Smooth muscle cell (in vitro differentiated cells): ENCODE results near the gene NTSR1. TPM values are rescaled to one million over a fixed set of nuclear protein-coding genes. Genes with fewer than 3 reads are reported as not detected.

Experiments
- DNase-seq: peaks from one replicate; lab custom pipeline; 2025; ENCODE audit not compliant: unreplicated experiment; lab: John Stamatoyannopoulos, UW
- H2AFZ ChIP-seq: fragments of 200-600 bp; sonication (generic); 2 replicates; pipeline ENCODE4 v1.6.0; 2016; ENCODE audit warnings: antibody characterized with exemption, low read depth, mild to moderate bottlenecking
- H3F3A ChIP-seq: fragments of 200-600 bp; sonication (generic); 2 replicates; pipeline ENCODE4 v1.6.0; 2017; ENCODE audit warnings: antibody characterized with exemption, low read depth
- H3K27ac ChIP-seq: fragments of 200-600 bp; sonication (generic); 2 replicates; pipeline ENCODE4 v1.5.1; 2016; ENCODE audit warnings: low read depth, mild to moderate bottlenecking
- H3K27me3 ChIP-seq: fragments of 200-600 bp; sonication (generic); 2 replicates; pipeline ENCODE4 v1.6.1; 2016; ENCODE audit warnings: low read depth, mild to moderate bottlenecking
- H3K36me3 ChIP-seq: fragments of 200-600 bp; sonication (generic); 2 replicates; pipeline ENCODE4 v1.5.1; 2016; ENCODE audit warnings: low read depth
- H3K4me1 ChIP-seq: fragments of 200-600 bp; sonication (generic); 2 replicates; pipeline ENCODE4 v1.5.1; 2016; ENCODE audit warnings: low read depth
- H3K4me2 ChIP-seq: fragments of 200-600 bp; sonication (generic); 2 replicates; pipeline ENCODE4 v1.6.0; 2016; ENCODE audit warnings: mild to moderate bottlenecking
- H3K4me3 ChIP-seq: fragments of 200-600 bp; sonication (generic); 2 replicates; pipeline ENCODE4 v1.5.1; 2016; ENCODE audit warnings: mild to moderate bottlenecking
- H3K79me2 ChIP-seq: fragments of 200-600 bp; sonication (generic); 2 replicates; pipeline ENCODE4 v1.6.0; 2016; ENCODE audit warnings: low read depth, mild to moderate bottlenecking
- H3K9ac ChIP-seq: fragments of 200-600 bp; sonication (generic); 2 replicates; pipeline ENCODE4 v1.6.0; 2016; ENCODE audit warnings: low read depth
- H3K9me3 ChIP-seq: fragments of 200-600 bp; sonication (generic); replicated peaks from 2 replicates; pipeline ENCODE4 v1.5.1; 2016; ENCODE audit warnings: low read depth
- H4K20me1 ChIP-seq: fragments of 200-600 bp; sonication (generic); 2 replicates; pipeline ENCODE4 v1.6.0; 2016; ENCODE audit warnings: low read depth
- WGBS: methylation state at CpG from one replicate; pipeline ENCODE4 v1.1.7; 2016; ENCODE audit warnings: low lambda C conversion rate; 5-methylcytosine and 5-hydroxymethylcytosine counted together
- polyA plus RNA-seq: library from polyadenylated mRNA; unstranded; fragments of >200 nt; fragmentation: Nextera tagmentation; extraction: Ambion mirVana; gene quantifications from 2 replicates; pipeline ENCODE4 v1.2.1, GENCODE V29; 2016
- total RNA-seq: library from RNA; depleted of rRNA; stranded (reverse); fragments of >200 nt; gene quantifications from 2 replicates; pipeline ENCODE4 v1.2.3, GENCODE V29; 2014
- TF ChIP-seq, protein P1 (sequence below): fragments of 200-600 bp; sonication (generic); IDR thresholded peaks from 2 replicates; pipeline ENCODE4 v1.5.1; 2017; ENCODE audit warnings: borderline replicate concordance, mild to moderate bottlenecking, antibody characterized with exemption; ENCODE audit not compliant: insufficient read depth, poor library complexity, severe bottlenecking

Gene NTSR1
- total and polyA plus RNA-seq, 2 experiments from 2014 or later = 0.09 TPM; not detected in 1

GRCh38 chr20:62769346-62770071 is 60.9 kb downstream of the NTSR1 start:
- H3K9ac ChIP-seq = no peak overlapping the region
- no peaks in the 10 kb centered on the region for H3K36me3 ChIP-seq
- 89% methylated on average over 16 of the region's 16 CpGs for WGBS
- H3K27me3 ChIP-seq = no peaks in the 10 kb centered on the region
- H3K79me2 ChIP-seq = no peaks in the 10 kb centered on the region
- TF ChIP-seq, protein P1, sequence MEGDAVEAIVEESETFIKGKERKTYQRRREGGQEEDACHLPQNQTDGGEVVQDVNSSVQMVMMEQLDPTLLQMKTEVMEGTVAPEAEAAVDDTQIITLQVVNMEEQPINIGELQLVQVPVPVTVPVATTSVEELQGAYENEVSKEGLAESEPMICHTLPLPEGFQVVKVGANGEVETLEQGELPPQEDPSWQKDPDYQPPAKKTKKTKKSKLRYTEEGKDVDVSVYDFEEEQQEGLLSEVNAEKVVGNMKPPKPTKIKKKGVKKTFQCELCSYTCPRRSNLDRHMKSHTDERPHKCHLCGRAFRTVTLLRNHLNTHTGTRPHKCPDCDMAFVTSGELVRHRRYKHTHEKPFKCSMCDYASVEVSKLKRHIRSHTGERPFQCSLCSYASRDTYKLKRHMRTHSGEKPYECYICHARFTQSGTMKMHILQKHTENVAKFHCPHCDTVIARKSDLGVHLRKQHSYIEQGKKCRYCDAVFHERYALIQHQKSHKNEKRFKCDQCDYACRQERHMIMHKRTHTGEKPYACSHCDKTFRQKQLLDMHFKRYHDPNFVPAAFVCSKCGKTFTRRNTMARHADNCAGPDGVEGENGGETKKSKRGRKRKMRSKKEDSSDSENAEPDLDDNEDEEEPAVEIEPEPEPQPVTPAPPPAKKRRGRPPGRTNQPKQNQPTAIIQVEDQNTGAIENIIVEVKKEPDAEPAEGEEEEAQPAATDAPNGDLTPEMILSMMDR = no peak
- H3K9me3 ChIP-seq = no peaks in the 10 kb centered on the region
- DNase-seq = no peak
- no peak overlapping the region for H3K4me2 ChIP-seq
- H2AFZ ChIP-seq = no peak overlapping the region
- H3K27ac ChIP-seq = no peak overlapping the region
- H4K20me1 ChIP-seq = no peaks in the 10 kb centered on the region
- H3K4me3 ChIP-seq = no peak overlapping the region
- peaks cover 7% of the 10 kb centered on the region for H3K4me1 ChIP-seq
- no peaks in the 10 kb centered on the region for H3F3A ChIP-seq

DNA sequence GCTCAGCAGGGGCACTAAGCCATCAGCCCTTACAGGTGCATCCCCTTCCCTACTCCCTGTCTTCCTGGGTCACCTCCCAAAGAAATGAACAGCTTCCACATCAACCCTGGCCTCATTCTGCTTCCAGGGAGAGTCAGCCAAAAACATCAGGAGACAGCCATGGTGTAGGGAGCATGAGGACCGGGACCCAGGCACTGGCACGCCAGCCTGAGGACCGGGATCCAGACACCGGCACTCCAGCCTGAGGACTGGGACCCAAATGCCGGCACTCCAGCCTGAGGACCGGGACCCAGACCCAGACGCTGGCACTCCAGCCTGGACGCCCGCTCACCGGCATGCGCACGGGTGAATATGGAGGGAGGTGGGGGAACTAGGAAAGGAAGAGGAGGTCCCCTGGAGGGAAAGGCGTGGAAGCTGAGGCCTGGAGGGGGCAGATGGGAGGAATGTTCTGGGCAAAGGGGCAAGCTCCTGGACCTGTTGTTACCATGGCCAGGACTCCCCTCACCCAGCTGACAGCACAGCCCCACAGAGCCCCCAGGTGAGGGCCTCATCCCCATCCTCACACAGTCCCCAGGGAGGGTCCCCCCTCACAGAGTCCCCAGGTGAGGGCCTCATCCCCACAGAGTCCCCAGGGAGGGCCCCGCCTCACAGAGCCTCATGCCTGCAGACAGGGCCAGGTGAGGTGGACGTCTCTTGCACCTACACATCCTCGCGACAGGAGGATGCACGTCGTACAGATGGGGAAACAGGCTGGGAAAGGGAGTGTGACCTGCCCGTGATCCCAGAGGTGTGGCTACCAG is 61.7 kb downstream of the NTSR1 start:
- H3K27me3 ChIP-seq = no peaks in the 10 kb centered on the region
- H3K27ac ChIP-seq = no peak overlapping the region
- no peaks in the 10 kb centered on the region for H3F3A ChIP-seq
- H3K9me3 ChIP-seq = no peaks in the 10 kb centered on the region
- DNase-seq = no peak
- H3K36me3 ChIP-seq = no peaks in the 10 kb centered on the region
- no peak overlapping the region for H2AFZ ChIP-seq
- no peaks in the 10 kb centered on the region for H4K20me1 ChIP-seq
- peaks cover 7% of the 10 kb centered on the region for H3K4me1 ChIP-seq
- H3K4me3 ChIP-seq = no peak overlapping the region
- H3K9ac ChIP-seq = no peak overlapping the region
- TF ChIP-seq, protein P1 = no peak
- WGBS = 94% methylated on average over 20 of the region's 20 CpGs
- no peaks in the 10 kb centered on the region for H3K79me2 ChIP-seq
- H3K4me2 ChIP-seq = no peak overlapping the region

DNA sequence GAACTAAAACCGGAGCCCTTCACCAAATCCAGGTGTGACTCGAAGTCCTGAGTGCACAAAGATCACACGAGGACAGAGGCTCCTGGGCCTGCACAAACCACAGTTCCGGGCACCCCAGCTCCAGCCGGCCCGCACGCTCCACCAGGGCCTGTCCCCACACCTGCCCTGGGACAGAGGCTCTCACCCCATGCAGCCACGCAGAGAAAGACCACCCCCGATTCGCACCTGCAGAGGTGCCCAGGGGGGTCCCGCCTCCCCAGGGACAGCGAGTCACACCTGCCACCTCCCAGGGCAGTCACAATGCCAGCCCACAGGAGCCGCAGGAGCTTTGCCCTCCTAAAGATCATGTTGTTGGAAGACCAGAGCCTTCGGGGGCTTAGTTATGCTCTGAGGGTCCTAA is 62.3 kb downstream of the NTSR1 start:
- DNase-seq = no peak
- no peaks in the 10 kb centered on the region for H3K27me3 ChIP-seq

More for the DNA sequence above, 62.3 kb downstream of the NTSR1 start:
- Histone ChIP-seq H3K36me3 (no peaks in the 10 kb centered on the region), H3K4me3 (no peak overlapping the region), H4K20me1 (no peaks in the 10 kb centered on the region), H2AFZ (no peak overlapping the region), H3K9ac (no peak overlapping the region), H3K4me2 (no peak overlapping the region), H3F3A (no peaks in the 10 kb centered on the region), H3K9me3 (no peaks in the 10 kb centered on the region), H3K79me2 (no peaks in the 10 kb centered on the region), H3K4me1 (peaks cover 7% of the 10 kb centered on the region), H3K27ac (no peak overlapping the region)
- TF ChIP-seq, protein P1 = no peak
- WGBS = 86% methylated on average over 14 of the region's 14 CpGs
